HUES6 (cell line): Measurements from ENCODE around the gene UVRAG.

Experiments
- H3K27ac ChIP-seq: 2 replicates; pipeline ENCODE4 v1.7.0; 2013; ENCODE audit warnings: low read depth, mild to moderate bottlenecking, low read length, inconsistent platforms
- H3K27me3 ChIP-seq: 2 replicates; pipeline ENCODE4 v1.6.1; 2013; ENCODE audit warnings: low read length; ENCODE audit not compliant: control insufficient read depth, insufficient read depth
- H3K36me3 ChIP-seq: 2 replicates; pipeline ENCODE4 v1.6.1; 2013; ENCODE audit warnings: low read length; ENCODE audit not compliant: control insufficient read depth, insufficient read depth
- H3K4me1 ChIP-seq: 2 replicates; pipeline ENCODE4 v1.6.1; 2013; ENCODE audit warnings: low read length; ENCODE audit not compliant: control insufficient read depth, insufficient read depth
- H3K4me3 ChIP-seq: 2 replicates; pipeline ENCODE4 v1.5.1; 2013; ENCODE audit warnings: low read depth, low read length
- H3K9ac ChIP-seq: one replicate; pipeline ENCODE4 v1.6.1; 2013; ENCODE audit warnings: mild to moderate bottlenecking, low read length
- H3K9me3 ChIP-seq: 2 replicates; pipeline ENCODE4 v1.6.1; 2013; ENCODE audit warnings: low read depth, low read length; ENCODE audit not compliant: control insufficient read depth, insufficient read depth

Gene UVRAG

DNA sequence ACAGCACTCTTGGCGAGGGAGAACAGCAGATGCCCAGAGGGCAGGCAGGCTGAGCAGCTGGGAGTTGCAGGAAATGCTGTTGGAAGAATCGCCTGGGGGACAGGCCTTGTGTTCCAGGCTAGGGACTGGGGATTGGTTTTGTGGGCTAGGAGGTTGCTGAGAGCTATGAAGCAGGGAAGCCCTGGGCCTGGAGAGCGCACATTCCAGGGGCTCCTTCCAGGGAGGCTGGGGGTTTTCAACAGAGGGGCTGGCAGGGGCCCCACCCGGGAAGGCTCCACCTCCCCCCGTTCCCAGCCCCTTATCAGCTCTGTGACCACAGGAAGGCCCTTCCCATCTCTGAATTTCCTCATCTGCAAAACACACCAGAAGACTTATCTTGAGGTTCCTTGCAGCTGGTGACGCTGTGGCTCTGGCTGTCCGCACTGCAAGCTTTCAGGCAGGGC lies 369.6 kb downstream of the UVRAG start:
- no peak overlapping the region for H3K27ac ChIP-seq
- no peaks in the 10 kb centered on the region for H3K36me3 ChIP-seq
- no peak overlapping the region for H3K9ac ChIP-seq
- H3K27me3 ChIP-seq = no peaks in the 10 kb centered on the region
- peaks cover 18% of the 10 kb centered on the region; the same call in 1 of the 2 replicates for H3K4me1 ChIP-seq
- no peaks in the 10 kb centered on the region for H3K9me3 ChIP-seq
- no peak overlapping the region for H3K4me3 ChIP-seq

DNA sequence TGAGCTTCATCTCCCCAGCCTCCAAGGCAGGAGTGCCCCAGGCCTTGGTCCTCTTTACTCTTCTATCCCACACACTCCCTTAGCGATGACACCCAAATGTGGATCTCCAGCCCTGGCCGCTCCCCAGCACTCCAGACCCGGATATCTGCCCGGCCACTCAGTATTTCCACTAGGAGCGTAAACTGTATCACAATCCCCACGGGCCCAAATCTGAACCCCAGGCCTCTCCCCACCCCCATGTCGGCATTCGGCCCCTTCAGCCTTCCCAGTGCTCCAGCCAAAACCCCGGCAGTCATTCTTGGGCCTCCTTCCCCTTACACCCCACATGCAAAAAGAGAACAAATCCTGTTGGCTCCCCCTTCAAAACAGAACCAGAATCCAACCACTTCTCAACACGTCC lies 370.5 kb downstream of the UVRAG start:
- peaks cover 21% of the 10 kb centered on the region; the same call in 1 of the 2 replicates for H3K4me1 ChIP-seq
- H3K9me3 ChIP-seq = no peaks in the 10 kb centered on the region
- no peaks in the 10 kb centered on the region for H3K27me3 ChIP-seq
- H3K9ac ChIP-seq = no peak overlapping the region
- no peaks in the 10 kb centered on the region for H3K36me3 ChIP-seq
- H3K27ac ChIP-seq = no peak overlapping the region
- H3K4me3 ChIP-seq = no peak overlapping the region

DNA sequence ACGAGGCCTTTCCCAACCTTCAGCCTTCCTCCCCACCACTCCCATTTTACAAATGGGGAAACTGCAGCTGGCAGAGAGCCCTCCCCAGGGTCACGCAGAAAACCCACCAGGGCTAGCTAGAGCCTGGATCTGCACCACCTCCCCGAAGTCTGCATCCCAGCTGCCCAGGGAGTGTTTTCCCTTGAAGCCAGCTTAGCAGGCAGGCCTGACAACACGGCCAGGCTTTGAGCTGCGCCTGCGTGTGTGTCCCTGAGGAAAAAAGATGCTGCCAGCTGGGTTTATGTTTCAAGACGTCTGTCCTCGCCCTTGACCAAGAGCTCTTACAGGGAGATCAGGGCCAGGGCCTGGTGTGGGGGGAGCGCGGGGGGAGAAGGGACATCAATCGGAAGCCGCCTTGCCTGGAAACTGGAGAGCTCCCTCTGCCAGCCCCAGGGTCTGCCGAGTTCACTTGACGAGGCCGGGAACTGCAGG lies 371.0 kb downstream of the UVRAG start:
- no peak overlapping the region for H3K9ac ChIP-seq

DNA sequence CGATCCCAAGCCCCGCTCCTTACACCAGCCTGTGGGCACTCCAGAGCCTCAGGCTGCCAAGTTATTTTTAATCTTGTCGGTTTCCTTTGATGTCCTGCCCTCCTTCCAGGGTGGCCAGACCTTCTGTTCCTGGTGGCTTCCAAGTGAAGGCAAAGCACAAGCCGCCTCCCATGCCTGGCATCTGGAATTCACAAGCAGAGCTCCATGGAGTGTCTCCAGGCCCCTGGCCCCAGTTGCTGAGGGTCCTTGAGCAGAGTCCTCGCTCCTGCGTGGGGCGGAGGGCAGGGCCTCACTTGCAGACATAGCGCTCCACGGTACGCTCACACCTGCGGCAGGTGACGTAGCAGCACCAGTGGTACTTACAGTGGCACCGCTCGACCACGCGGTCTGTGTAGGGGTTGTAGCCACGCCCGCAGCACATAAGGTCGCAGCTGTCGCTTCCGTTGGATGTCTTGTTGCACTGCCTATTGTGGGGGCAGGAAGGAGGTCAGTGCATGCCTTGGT lies 371.8 kb downstream of the UVRAG start:
- peaks cover 21% of the 10 kb centered on the region; the same call in 1 of the 2 replicates for H3K4me1 ChIP-seq
- no peak overlapping the region for H3K4me3 ChIP-seq
- H3K27ac ChIP-seq = no peak overlapping the region
- no peaks in the 10 kb centered on the region for H3K27me3 ChIP-seq
- no peak overlapping the region for H3K9ac ChIP-seq
- no peaks in the 10 kb centered on the region for H3K9me3 ChIP-seq
- no peaks in the 10 kb centered on the region for H3K36me3 ChIP-seq

More for the DNA sequence above, 371.0 kb downstream of the UVRAG start:
- Histone ChIP-seq H3K9me3 (no peaks in the 10 kb centered on the region), H3K27me3 (no peaks in the 10 kb centered on the region), H3K4me1 (peaks cover 21% of the 10 kb centered on the region; the same call in 1 of the 2 replicates), H3K27ac (no peak overlapping the region), H3K4me3 (no peak overlapping the region), H3K36me3 (no peaks in the 10 kb centered on the region)

DNA sequence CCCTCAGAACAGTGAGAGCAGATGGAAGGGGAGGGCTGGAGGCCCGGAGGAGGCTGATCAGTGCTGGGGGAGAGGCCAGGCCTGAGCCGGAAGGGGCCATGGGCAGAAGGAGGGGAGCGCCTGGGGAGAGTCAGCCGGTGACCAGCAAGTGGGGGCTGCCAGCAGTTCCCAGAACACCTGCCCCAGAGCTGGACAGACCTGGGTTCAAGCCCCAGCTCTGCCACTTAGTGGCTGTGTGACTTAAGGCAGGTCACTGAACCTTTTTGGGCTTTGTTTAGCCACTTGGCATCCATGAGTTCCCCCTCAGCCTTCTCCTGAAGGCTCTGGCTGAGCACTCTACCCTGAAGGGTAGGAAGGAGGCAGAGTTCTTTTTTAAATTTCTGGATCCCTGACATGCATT lies 373.9 kb downstream of the UVRAG start:
- no peak overlapping the region for H3K27ac ChIP-seq
- H3K4me1 ChIP-seq = peaks cover 20% of the 10 kb centered on the region; the same call in 1 of the 2 replicates
- H3K9ac ChIP-seq = no peak overlapping the region
- H3K36me3 ChIP-seq = no peaks in the 10 kb centered on the region
- H3K4me3 ChIP-seq = no peak overlapping the region
- H3K27me3 ChIP-seq = no peaks in the 10 kb centered on the region
- no peaks in the 10 kb centered on the region for H3K9me3 ChIP-seq

DNA sequence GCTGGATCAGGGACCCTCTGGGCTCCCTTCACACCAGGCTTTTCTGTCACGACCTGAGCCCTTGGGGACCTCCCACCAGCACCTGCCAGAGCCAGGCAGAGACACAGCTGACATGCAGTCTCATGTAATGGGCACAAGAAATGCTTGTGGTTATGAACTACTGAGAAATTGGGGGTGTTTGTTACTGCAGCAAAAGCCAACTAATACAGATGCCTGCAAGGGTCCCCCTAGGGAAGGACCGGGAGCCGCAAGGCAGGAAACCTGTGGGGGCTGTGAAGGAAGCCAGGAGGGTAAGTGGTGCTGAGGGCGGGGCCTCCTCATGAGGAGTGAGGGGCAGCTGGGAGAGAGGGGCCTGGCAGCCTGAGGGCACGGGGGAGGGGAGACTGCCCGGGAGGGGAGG lies 374.7 kb downstream of the UVRAG start:
- H3K27me3 ChIP-seq = no peaks in the 10 kb centered on the region

DNA sequence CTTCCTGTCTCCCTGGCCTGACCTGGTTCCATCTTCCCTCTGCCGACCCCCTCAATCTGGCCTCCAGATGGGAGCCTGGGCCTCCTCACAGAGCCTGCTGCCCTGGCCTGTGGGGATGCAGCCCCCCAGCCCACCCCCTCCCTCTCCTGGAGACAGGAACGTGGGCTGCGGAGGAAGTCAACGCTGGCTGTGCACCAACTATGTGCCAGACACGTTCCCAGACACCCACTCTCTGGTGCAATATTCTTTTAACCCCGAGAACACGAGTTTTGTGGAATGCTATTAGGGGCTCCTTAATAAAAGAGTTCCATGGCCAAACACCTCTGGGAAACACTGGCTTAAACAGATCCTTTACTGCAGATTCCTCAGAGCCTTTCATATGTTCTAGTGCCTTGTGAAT lies 375.4 kb downstream of the UVRAG start:
- Histone ChIP-seq H3K4me1 (peaks cover 7% of the 10 kb centered on the region; the same call in 1 of the 2 replicates), H3K27ac (no peak overlapping the region), H3K4me3 (no peak overlapping the region), H3K36me3 (no peaks in the 10 kb centered on the region), H3K9me3 (no peaks in the 10 kb centered on the region), H3K9ac (no peak overlapping the region), H3K27me3 (no peaks in the 10 kb centered on the region)

More for the DNA sequence above, 374.7 kb downstream of the UVRAG start:
- Histone ChIP-seq H3K27ac (no peak overlapping the region), H3K4me1 (peaks cover 12% of the 10 kb centered on the region; the same call in 1 of the 2 replicates), H3K4me3 (no peak overlapping the region), H3K9ac (no peak overlapping the region), H3K36me3 (no peaks in the 10 kb centered on the region), H3K9me3 (no peaks in the 10 kb centered on the region)
